ENCODE results near the gene SLC30A9.

SLC30A9 gene

GRCh38 chr4:41999321-41999720, 9.0 kb downstream of the SLC30A9 start:
- peaks cover 5% of the 10 kb centered on the region; the same call in 1 of the 2 replicates for H3K79me2 ChIP-seq (ENCODE audit: low read length)
- no peak overlapping the region for H3K4me3 ChIP-seq (ENCODE audit: low read length)
- H4K20me1 ChIP-seq (ENCODE audit: insufficient read depth, low read length) = no peaks in the 10 kb centered on the region; the same call in 1 of the 2 replicates
- no peak overlapping the region for H2AFZ ChIP-seq (ENCODE audit: low read length)
- no peaks in the 10 kb centered on the region for H3F3A ChIP-seq (ENCODE audit: insufficient read depth, low read length)
- H3K27ac ChIP-seq (ENCODE audit: low read length) = no peak overlapping the region
- no peaks in the 10 kb centered on the region for H3K27me3 ChIP-seq (replicated peaks; ENCODE audit: insufficient read depth, low read length)
- no peak for DNase-seq
- no peak overlapping the region for H3K9ac ChIP-seq (ENCODE audit: low read length)
- H3K4me1 ChIP-seq (ENCODE audit: low read length) = no peaks in the 10 kb centered on the region
- no peak overlapping the region for H3K4me2 ChIP-seq (ENCODE audit: low read depth, low read length)
- H3K36me3 ChIP-seq (replicated peaks; ENCODE audit: insufficient read depth, low read length) = 0 out of 2 replicates have a peak, but pooled peaks cover 1% of the 10 kb centered on the region
- TF ChIP-seq EZH2 (optimal IDR thresholded peaks at IDR 0.05; ENCODE audit: low read depth, low read length) (no peak), EZH2phosphoT487 (IDR thresholded peaks at IDR 0.05; ENCODE audit: low read length) (no peak)
- TF ChIP-seq, protein P1, sequence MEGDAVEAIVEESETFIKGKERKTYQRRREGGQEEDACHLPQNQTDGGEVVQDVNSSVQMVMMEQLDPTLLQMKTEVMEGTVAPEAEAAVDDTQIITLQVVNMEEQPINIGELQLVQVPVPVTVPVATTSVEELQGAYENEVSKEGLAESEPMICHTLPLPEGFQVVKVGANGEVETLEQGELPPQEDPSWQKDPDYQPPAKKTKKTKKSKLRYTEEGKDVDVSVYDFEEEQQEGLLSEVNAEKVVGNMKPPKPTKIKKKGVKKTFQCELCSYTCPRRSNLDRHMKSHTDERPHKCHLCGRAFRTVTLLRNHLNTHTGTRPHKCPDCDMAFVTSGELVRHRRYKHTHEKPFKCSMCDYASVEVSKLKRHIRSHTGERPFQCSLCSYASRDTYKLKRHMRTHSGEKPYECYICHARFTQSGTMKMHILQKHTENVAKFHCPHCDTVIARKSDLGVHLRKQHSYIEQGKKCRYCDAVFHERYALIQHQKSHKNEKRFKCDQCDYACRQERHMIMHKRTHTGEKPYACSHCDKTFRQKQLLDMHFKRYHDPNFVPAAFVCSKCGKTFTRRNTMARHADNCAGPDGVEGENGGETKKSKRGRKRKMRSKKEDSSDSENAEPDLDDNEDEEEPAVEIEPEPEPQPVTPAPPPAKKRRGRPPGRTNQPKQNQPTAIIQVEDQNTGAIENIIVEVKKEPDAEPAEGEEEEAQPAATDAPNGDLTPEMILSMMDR (IDR thresholded peaks at IDR 0.05; ENCODE audit: low read length) = no peak
- H3K9me2 ChIP-seq (replicated peaks; ENCODE audit: insufficient read depth, low read length) = no peaks in the 10 kb centered on the region
- H3K9me3 ChIP-seq (replicated peaks; ENCODE audit: insufficient read depth, low read length) = no peaks in the 10 kb centered on the region

DNA sequence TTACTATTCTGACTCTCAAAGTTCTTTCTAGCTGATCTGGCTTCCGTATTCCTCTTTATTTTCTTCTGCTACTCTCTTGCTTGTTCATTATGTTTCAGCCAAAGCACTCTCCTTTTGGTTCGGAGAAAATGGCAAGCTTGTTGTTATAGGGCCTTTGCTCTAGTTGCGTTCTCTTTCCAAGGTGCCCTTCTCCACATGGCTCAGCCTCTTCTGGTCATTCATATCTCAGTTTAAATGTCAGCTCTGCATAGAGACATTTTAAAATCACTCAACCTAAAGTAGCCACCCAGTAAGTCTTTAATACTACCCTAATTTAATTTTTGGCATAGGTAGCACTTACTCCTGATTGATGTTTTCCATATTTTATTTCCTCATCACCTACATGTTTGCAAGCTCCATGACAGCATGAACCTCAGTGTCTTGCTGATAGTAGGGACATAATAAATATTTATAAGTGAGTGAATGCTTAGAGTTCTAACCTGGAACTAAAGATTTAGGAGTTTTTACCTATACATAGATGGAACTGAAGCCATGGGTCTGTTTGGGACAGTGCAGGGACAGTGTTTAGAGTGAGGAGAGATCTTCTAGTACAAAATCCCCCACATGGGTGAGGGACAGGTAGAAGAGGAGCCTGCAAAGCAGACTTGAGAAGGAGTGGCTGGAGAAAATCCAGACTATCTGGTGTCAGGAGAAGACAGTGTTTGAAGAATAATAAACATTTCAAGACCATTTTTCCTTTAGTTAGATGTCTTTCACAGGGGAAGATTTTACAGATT, 17.9 kb downstream of the SLC30A9 start:
- Histone ChIP-seq H3K4me1 (ENCODE audit: low read length) (no peaks in the 10 kb centered on the region), H2AFZ (ENCODE audit: low read length) (no peak overlapping the region), H3K27me3 (replicated peaks; ENCODE audit: insufficient read depth, low read length) (no peaks in the 10 kb centered on the region), H3F3A (ENCODE audit: insufficient read depth, low read length) (no peaks in the 10 kb centered on the region), H3K9ac (ENCODE audit: low read length) (no peak overlapping the region), H3K36me3 (replicated peaks; ENCODE audit: insufficient read depth, low read length) (0 out of 2 replicates have a peak, but pooled peaks cover 2% of the 10 kb centered on the region), H3K9me3 (replicated peaks; ENCODE audit: insufficient read depth, low read length) (no peaks in the 10 kb centered on the region), H3K4me3 (ENCODE audit: low read length) (no peak overlapping the region), H3K9me2 (replicated peaks; ENCODE audit: insufficient read depth, low read length) (no peaks in the 10 kb centered on the region), H3K27ac (ENCODE audit: low read length) (no peak overlapping the region), H3K4me2 (ENCODE audit: low read depth, low read length) (no peak overlapping the region), H3K79me2 (ENCODE audit: low read length) (peaks cover 16% of the 10 kb centered on the region), H4K20me1 (ENCODE audit: insufficient read depth, low read length) (no peaks in the 10 kb centered on the region)
- no peak for DNase-seq
- no peak for TF ChIP-seq EZH2 (optimal IDR thresholded peaks at IDR 0.05; ENCODE audit: low read depth, low read length)
- TF ChIP-seq, protein P1 (IDR thresholded peaks at IDR 0.05; ENCODE audit: low read length) = no peak
- no peak for TF ChIP-seq EZH2phosphoT487 (IDR thresholded peaks at IDR 0.05; ENCODE audit: low read length)

DNA sequence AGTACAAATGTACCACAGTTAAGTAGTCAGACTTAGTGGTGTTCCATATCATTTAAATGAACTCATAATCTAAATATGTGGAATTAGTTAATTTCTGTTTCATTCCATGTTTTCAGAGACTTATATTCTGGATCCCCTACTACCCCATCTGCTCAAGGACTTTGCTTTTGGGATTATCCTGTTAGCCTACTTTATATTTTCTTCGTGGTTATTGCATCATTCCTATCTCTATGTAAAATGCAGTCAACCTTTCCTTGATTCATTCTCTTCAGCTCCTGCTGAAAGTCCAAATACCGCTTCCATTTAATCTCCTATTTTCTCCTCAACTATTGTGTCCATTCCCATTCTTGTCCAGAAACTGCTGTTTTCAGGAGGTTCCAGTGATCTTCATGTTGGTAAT, 25.1 kb downstream of the SLC30A9 start:
- 0 out of 2 replicates have a peak, but pooled peaks cover 4% of the 10 kb centered on the region for H3K79me2 ChIP-seq (ENCODE audit: low read length)
- no peak for DNase-seq
- H4K20me1 ChIP-seq (ENCODE audit: insufficient read depth, low read length) = no peaks in the 10 kb centered on the region
- TF ChIP-seq EZH2 (optimal IDR thresholded peaks at IDR 0.05; ENCODE audit: low read depth, low read length) (no peak), EZH2phosphoT487 (IDR thresholded peaks at IDR 0.05; ENCODE audit: low read length) (no peak)
- TF ChIP-seq, protein P1 (IDR thresholded peaks at IDR 0.05; ENCODE audit: low read length) = no peak
- no peaks in the 10 kb centered on the region for H3K27me3 ChIP-seq (replicated peaks; ENCODE audit: insufficient read depth, low read length)
- H3F3A ChIP-seq (ENCODE audit: insufficient read depth, low read length) = no peaks in the 10 kb centered on the region
- no peaks in the 10 kb centered on the region for H3K36me3 ChIP-seq (replicated peaks; ENCODE audit: insufficient read depth, low read length)
- no peak overlapping the region for H3K9ac ChIP-seq (ENCODE audit: low read length)
- H3K9me3 ChIP-seq (replicated peaks; ENCODE audit: insufficient read depth, low read length) = no peaks in the 10 kb centered on the region
- H3K27ac ChIP-seq (ENCODE audit: low read length) = no peak overlapping the region
- no peak overlapping the region for H3K4me3 ChIP-seq (ENCODE audit: low read length)
- no peak overlapping the region for H2AFZ ChIP-seq (ENCODE audit: low read length)
- no peaks in the 10 kb centered on the region for H3K9me2 ChIP-seq (replicated peaks; ENCODE audit: insufficient read depth, low read length)
- H3K4me1 ChIP-seq (ENCODE audit: low read length) = no peaks in the 10 kb centered on the region
- no peak overlapping the region for H3K4me2 ChIP-seq (ENCODE audit: low read depth, low read length)

Measured in MM.1S (cell line).